GM12891 (cell line): ENCODE measurements around the gene INPP5D.

Source experiments
- POLR2A ChIP-seq: IDR thresholded peaks from 2 replicates; pipeline ENCODE4 v1.6.1; 2011; ENCODE audit warnings: low read depth, low read length, control low read depth
- POLR2AphosphoS5 ChIP-seq: IDR thresholded peaks from 2 replicates; pipeline ENCODE4 v1.6.1; 2011; ENCODE audit warnings: low read depth, low read length, control low read depth
- SPI1 ChIP-seq: IDR thresholded peaks from 2 replicates; pipeline ENCODE4 v1.6.1; 2011; ENCODE audit warnings: low read depth, low read length, control low read depth
- TAF1 ChIP-seq: IDR thresholded peaks from 2 replicates; pipeline ENCODE4 v1.6.1; 2011; ENCODE audit warnings: low read depth, low read length, control low read depth

DNA sequence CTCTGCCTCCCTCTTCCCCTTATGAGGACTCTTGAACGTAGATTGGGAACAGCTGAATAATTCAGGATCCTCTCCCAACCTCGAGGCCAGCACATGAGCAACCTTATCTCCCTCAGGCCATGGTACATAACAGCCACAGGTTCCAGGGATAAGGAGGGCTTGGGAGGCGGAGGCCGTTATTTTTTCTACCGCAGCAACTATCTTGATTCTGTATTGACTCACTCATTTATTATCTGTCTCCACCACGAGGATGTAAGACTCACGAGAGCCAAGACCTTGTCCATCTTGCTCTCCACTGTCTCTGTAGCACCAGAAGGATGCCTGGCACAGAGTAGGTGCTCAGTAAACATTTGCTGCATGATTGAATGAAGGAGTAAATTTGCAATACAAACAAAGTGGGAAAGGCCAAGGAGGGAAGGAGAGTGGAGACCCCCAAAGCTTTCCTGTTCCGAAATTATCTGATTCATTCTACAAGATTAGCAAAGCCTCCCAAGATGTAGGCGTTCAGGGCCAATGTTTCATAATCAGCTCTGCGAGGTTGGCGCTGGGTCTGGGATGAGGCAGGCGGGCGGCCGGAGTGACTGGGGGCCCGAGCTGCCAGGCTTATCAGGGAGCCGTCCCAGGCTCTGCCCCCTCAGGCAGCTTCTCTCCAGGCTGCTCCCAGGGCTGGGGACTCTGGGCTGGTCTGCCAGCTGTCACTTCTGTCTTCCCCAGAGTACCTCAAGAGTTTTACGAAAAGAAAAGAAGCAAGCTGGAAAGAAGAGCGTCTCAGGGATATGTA, 31.6 kb downstream of the INPP5D start:
- TF ChIP-seq POLR2A (no peak), POLR2AphosphoS5 (no peak), TAF1 (no peak), SPI1 (no peak)
